ENCODE measurements around the gene MAP2. TPM values are rescaled to one million over a fixed set of nuclear protein-coding genes. Genes with fewer than 3 reads are reported as not detected.

Gene MAP2
- total RNA-seq, 1 experiment from 2014 or later: 40.2 TPM

GRCh38 chr2:209578394-209579001, 154.7 kb downstream of the MAP2 start:
- H3K4me3 Mint-ChIP-seq (ENCODE audit: unreplicated experiment): no peak overlapping the region
- H3K9me3 Mint-ChIP-seq (ENCODE audit: unreplicated experiment): no peaks in the 10 kb centered on the region
- H3K4me1 Mint-ChIP-seq (ENCODE audit: insufficient read depth, unreplicated experiment): no peaks in the 10 kb centered on the region
- H3K36me3 Mint-ChIP-seq (ENCODE audit: insufficient read depth, unreplicated experiment): no peaks in the 10 kb centered on the region
- H3K27ac Mint-ChIP-seq (ENCODE audit: low read depth, unreplicated experiment): no peak overlapping the region
- no TSS peak for BruUV-seq (replicated peaks)
- ChIA-PET POLR2A (interaction anchor here (0.6 kb wide), 2 partner anchors 180 to 445 kb away, joined by 3 to 4 read pairs; no protein-coding TSS in a partner anchor), CTCF (interaction anchor here (0.6 to 2.8 kb wide), 10 partner anchors 8 to 380 kb away, joined by 3 to 30 read pairs (median 5); no protein-coding TSS in a partner anchor)
- no peak for DNase-seq (ENCODE audit: unreplicated experiment)
- no peak for TF ChIP-seq CTCF (IDR thresholded peaks at IDR 0.05; ENCODE audit: unreplicated experiment)
- intact Hi-C loops (cut with micrococcal nuclease): loop anchor here (5.0 kb wide), 1 partner anchor 384 kb away; no protein-coding TSS in a partner anchor
- no peaks in the 10 kb centered on the region for H3K27me3 Mint-ChIP-seq (ENCODE audit: insufficient read depth, unreplicated experiment)

DNA sequence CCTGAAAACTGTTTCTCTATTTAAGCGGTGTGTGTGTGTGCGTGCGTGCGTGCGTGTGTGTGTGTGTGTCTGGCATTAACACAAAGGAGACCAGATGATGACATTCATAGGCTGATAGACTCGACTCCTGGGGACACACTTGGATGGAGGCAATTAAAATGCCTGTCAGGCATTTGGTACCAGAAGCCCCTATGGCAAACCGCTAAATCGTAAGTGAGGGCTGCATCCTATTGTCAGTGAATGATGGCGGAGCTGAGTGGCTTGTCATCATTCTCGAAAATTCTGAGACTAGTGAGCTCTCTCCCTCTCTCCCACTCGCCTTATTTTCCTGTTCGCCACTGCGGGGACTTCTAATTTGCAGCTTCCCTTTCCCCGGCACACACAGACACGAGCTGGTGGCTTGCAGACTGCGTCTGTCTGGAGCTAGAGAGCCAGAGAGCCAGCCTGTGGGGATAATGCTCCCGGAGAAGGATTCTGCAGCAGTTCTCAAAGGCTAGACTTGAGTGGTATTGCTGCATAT, 155.4 kb downstream of the MAP2 start:
- intact Hi-C loops (cut with micrococcal nuclease): loop anchor here (5.0 kb wide), 1 partner anchor 383 kb away; no protein-coding TSS in a partner anchor
- ChIA-PET CTCF (interaction anchor here (0.6 to 2.8 kb wide), 13 partner anchors 13 to 941 kb away, joined by 3 to 30 read pairs (median 3); partner anchors contain the start of gene MAP2), POLR2A (no interaction called here)
- no peaks in the 10 kb centered on the region for H3K27me3 Mint-ChIP-seq (ENCODE audit: insufficient read depth, unreplicated experiment)
- TF ChIP-seq CTCF (IDR thresholded peaks at IDR 0.05; ENCODE audit: unreplicated experiment): no peak
- no peak overlapping the region for H3K27ac Mint-ChIP-seq (ENCODE audit: low read depth, unreplicated experiment)
- no peak overlapping the region for H3K4me3 Mint-ChIP-seq (ENCODE audit: unreplicated experiment)
- no peaks in the 10 kb centered on the region for H3K36me3 Mint-ChIP-seq (ENCODE audit: insufficient read depth, unreplicated experiment)
- no peak for DNase-seq (ENCODE audit: unreplicated experiment)
- BruUV-seq (replicated peaks): no TSS peak
- no peaks in the 10 kb centered on the region for H3K9me3 Mint-ChIP-seq (ENCODE audit: unreplicated experiment)
- no peaks in the 10 kb centered on the region for H3K4me1 Mint-ChIP-seq (ENCODE audit: insufficient read depth, unreplicated experiment)

- H3K4me3 Mint-ChIP-seq (ENCODE audit: unreplicated experiment): no peak overlapping the region
- no peaks in the 10 kb centered on the region for H3K36me3 Mint-ChIP-seq (ENCODE audit: insufficient read depth, unreplicated experiment)
- CTCF ChIA-PET: no interaction called here
- no peaks in the 10 kb centered on the region for H3K9me3 Mint-ChIP-seq (ENCODE audit: unreplicated experiment)
- H3K4me1 Mint-ChIP-seq (ENCODE audit: insufficient read depth, unreplicated experiment): no peaks in the 10 kb centered on the region
- intact Hi-C loops (cut with micrococcal nuclease): no loop called here
- DNase-seq (ENCODE audit: unreplicated experiment): no peak
- BruUV-seq (replicated peaks): no TSS peak
- TF ChIP-seq CTCF (IDR thresholded peaks at IDR 0.05; ENCODE audit: unreplicated experiment): no peak
- no peak overlapping the region for H3K27ac Mint-ChIP-seq (ENCODE audit: low read depth, unreplicated experiment)
- POLR2A ChIA-PET: no interaction called here
- no peaks in the 10 kb centered on the region for H3K27me3 Mint-ChIP-seq (ENCODE audit: insufficient read depth, unreplicated experiment)
Measured at GRCh38 chr2:209581040-209581439, 157.2 kb downstream of the MAP2 start.

DNA sequence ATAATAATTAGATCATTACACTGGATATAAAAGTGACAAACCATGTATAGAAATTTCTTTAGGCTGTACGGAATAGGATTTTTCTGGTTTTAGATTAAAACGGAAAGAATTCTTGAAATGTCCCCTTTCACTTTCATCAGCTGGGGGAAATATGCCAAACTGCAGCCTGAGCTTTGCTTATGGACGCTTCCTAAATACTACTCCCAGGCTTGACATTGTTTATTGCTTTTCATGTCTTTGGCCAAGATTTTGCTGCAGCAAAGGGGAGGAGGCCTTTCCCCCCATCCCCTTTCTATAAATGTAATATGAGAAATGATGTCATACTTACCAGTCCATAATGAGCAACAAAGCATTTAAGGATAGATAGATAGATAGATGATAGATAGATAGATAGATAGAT, 158.4 kb downstream of the MAP2 start:
- no TSS peak for BruUV-seq (replicated peaks)
- POLR2A ChIA-PET: interaction anchor here (0.7 kb wide), 1 partner anchor 31 kb away, joined by 4 read pairs; no protein-coding TSS in a partner anchor
- intact Hi-C loops (cut with micrococcal nuclease): no loop called here

More for the DNA sequence above, 158.4 kb downstream of the MAP2 start:
- DNase-seq (ENCODE audit: unreplicated experiment): no peak
- Mint-ChIP-seq H3K27ac (ENCODE audit: low read depth, unreplicated experiment) (no peak overlapping the region), H3K27me3 (ENCODE audit: insufficient read depth, unreplicated experiment) (no peaks in the 10 kb centered on the region), H3K9me3 (ENCODE audit: unreplicated experiment) (no peaks in the 10 kb centered on the region), H3K36me3 (ENCODE audit: insufficient read depth, unreplicated experiment) (no peaks in the 10 kb centered on the region), H3K4me3 (ENCODE audit: unreplicated experiment) (no peak overlapping the region), H3K4me1 (ENCODE audit: insufficient read depth, unreplicated experiment) (no peaks in the 10 kb centered on the region)
- TF ChIP-seq CTCF (IDR thresholded peaks at IDR 0.05; ENCODE audit: unreplicated experiment): no peak
- CTCF ChIA-PET: interaction anchor here (0.5 kb wide), 1 partner anchor 57 kb away, joined by 4 read pairs; no protein-coding TSS in a partner anchor
